ENCODE results near the gene ESR2.

DNA sequence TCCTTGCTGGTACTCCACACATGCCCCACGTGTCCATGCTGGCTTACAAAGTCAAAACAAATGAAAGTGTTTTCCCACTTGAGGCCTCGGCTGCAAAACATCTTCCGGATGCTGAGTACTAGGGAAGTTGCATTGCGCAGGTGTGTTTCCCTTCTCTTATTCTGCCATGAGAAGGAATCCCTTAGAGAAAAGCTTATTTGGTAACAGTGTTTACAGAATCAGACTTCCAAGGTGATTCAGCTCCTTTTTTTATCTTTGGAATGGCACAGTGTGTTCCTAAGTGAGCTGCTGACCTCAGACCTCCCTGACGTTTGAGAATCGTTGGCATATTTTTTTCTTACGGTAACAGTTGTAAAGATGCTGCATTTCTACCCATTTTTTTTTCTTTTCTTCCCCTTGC, 211.3 kb downstream of the ESR2 start:
- TF ChIP-seq RAD21 (IDR thresholded peaks at IDR 0.05) (no peak), TAF1 (conservative IDR thresholded peaks at IDR 0.05) (no peak), GABPA (IDR thresholded peaks at IDR 0.05 in 1 of 2, conservative IDR thresholded peaks at IDR 0.05 in 1 of 2) (no peak), FOXA1 (IDR thresholded peaks at IDR 0.05) (no peak), YY1 (IDR thresholded peaks at IDR 0.05) (no peak), HNF4A (conservative IDR thresholded peaks at IDR 0.05) (no peak), SP1 (IDR thresholded peaks at IDR 0.05) (no peak), RXRA (IDR thresholded peaks at IDR 0.05) (no peak)
- TF ChIP-seq, protein P1, sequence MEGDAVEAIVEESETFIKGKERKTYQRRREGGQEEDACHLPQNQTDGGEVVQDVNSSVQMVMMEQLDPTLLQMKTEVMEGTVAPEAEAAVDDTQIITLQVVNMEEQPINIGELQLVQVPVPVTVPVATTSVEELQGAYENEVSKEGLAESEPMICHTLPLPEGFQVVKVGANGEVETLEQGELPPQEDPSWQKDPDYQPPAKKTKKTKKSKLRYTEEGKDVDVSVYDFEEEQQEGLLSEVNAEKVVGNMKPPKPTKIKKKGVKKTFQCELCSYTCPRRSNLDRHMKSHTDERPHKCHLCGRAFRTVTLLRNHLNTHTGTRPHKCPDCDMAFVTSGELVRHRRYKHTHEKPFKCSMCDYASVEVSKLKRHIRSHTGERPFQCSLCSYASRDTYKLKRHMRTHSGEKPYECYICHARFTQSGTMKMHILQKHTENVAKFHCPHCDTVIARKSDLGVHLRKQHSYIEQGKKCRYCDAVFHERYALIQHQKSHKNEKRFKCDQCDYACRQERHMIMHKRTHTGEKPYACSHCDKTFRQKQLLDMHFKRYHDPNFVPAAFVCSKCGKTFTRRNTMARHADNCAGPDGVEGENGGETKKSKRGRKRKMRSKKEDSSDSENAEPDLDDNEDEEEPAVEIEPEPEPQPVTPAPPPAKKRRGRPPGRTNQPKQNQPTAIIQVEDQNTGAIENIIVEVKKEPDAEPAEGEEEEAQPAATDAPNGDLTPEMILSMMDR (IDR thresholded peaks at IDR 0.05; ENCODE audit: low read depth, low read length, missing input control): no peak
- TF ChIP-seq, protein P2, sequence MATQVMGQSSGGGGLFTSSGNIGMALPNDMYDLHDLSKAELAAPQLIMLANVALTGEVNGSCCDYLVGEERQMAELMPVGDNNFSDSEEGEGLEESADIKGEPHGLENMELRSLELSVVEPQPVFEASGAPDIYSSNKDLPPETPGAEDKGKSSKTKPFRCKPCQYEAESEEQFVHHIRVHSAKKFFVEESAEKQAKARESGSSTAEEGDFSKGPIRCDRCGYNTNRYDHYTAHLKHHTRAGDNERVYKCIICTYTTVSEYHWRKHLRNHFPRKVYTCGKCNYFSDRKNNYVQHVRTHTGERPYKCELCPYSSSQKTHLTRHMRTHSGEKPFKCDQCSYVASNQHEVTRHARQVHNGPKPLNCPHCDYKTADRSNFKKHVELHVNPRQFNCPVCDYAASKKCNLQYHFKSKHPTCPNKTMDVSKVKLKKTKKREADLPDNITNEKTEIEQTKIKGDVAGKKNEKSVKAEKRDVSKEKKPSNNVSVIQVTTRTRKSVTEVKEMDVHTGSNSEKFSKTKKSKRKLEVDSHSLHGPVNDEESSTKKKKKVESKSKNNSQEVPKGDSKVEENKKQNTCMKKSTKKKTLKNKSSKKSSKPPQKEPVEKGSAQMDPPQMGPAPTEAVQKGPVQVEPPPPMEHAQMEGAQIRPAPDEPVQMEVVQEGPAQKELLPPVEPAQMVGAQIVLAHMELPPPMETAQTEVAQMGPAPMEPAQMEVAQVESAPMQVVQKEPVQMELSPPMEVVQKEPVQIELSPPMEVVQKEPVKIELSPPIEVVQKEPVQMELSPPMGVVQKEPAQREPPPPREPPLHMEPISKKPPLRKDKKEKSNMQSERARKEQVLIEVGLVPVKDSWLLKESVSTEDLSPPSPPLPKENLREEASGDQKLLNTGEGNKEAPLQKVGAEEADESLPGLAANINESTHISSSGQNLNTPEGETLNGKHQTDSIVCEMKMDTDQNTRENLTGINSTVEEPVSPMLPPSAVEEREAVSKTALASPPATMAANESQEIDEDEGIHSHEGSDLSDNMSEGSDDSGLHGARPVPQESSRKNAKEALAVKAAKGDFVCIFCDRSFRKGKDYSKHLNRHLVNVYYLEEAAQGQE (IDR thresholded peaks at IDR 0.05): no peak
- TF ChIP-seq, protein P3, sequence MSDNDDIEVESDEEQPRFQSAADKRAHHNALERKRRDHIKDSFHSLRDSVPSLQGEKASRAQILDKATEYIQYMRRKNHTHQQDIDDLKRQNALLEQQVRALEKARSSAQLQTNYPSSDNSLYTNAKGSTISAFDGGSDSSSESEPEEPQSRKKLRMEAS (IDR thresholded peaks at IDR 0.05): no peak
- TF ChIP-seq, protein P4, sequence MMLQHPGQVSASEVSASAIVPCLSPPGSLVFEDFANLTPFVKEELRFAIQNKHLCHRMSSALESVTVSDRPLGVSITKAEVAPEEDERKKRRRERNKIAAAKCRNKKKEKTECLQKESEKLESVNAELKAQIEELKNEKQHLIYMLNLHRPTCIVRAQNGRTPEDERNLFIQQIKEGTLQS (IDR thresholded peaks at IDR 0.05): no peak

Measured in liver (tissue), 3 donors.